PC-3 (cell line): Measurements from ENCODE around the gene GPR15. TPM values are rescaled to one million over a fixed set of nuclear protein-coding genes. Genes with fewer than 3 reads are reported as not detected.

Experiments used
- ATAC-seq: fragments of 200-7000 bp; cut with Tn5 transposase; 2 replicates; pipeline ENCODE4 v1.9.1; 2020; ENCODE audit warnings: mild to moderate bottlenecking, moderate library complexity
- BruUV-seq: library from RNA; stranded (reverse); fragments of 400-500 nt; replicated peaks from 2 replicates; lab custom pipeline; 2021; lab: Mats Ljungman, UMichigan
- CTCF ChIA-PET: fragments of 300-600 bp; sonication (Branson Sonifier 250); formaldehyde crosslinking; loops from one replicate; lab custom pipeline; 2022; ENCODE audit warnings: antibody characterized with exemption; lab: Charles Lee
- POLR2A ChIA-PET: fragments of 300-600 bp; sonication (Branson Sonifier 250); formaldehyde crosslinking; loops from one replicate; lab custom pipeline; 2022; ENCODE audit warnings: antibody characterized with exemption; ENCODE audit not compliant: unreplicated experiment; lab: Charles Lee
- DNase-seq: peaks from one replicate; pipeline ENCODE4 v3.0.0-alpha.2; 2015
- H2AFZ ChIP-seq: fragments of 300-600 bp; sonication (generic); 2 replicates; pipeline ENCODE4 v1.6.0; 2016; ENCODE audit warnings: antibody characterized with exemption, low read length
- H3F3A ChIP-seq: fragments of 300-600 bp; sonication (generic); one replicate; pipeline ENCODE4 v1.6.0; 2017; ENCODE audit warnings: antibody characterized with exemption, low read length, control low read depth, mild to moderate bottlenecking; ENCODE audit not compliant: unreplicated experiment
- H3K27ac ChIP-seq: fragments of 300-600 bp; sonication (generic); 2 replicates; pipeline ENCODE4 v1.5.1; 2016; ENCODE audit warnings: mild to moderate bottlenecking, low read length
- H3K27me3 ChIP-seq: fragments of 300-600 bp; sonication (generic); 2 replicates; pipeline ENCODE4 v1.6.1; 2016; ENCODE audit warnings: low read length, mixed read lengths
- H3K36me3 ChIP-seq: fragments of 300-600 bp; sonication (generic); 2 replicates; pipeline ENCODE4 v1.6.1; 2016; ENCODE audit warnings: low read depth, mixed run types, low read length, mixed read lengths
- H3K4me1 ChIP-seq: fragments of 300-600 bp; sonication (generic); 2 replicates; pipeline ENCODE4 v1.5.1; 2016; ENCODE audit warnings: low read length; ENCODE audit not compliant: insufficient read depth
- H3K4me2 ChIP-seq: fragments of 300-600 bp; sonication (generic); 2 replicates; pipeline ENCODE4 v1.6.0; 2016; ENCODE audit warnings: low read length
- H3K4me3 ChIP-seq: fragments of 300-600 bp; sonication (generic); 2 replicates; pipeline ENCODE4 v1.5.1; 2016; ENCODE audit warnings: mild to moderate bottlenecking, low read length, mixed read lengths
- H3K79me2 ChIP-seq: fragments of 300-600 bp; sonication (generic); 2 replicates; pipeline ENCODE4 v1.6.1; 2017; ENCODE audit warnings: low read length, mixed read lengths
- H3K9ac ChIP-seq: fragments of 300-600 bp; sonication (generic); 2 replicates; pipeline ENCODE4 v1.6.0; 2016; ENCODE audit warnings: mild to moderate bottlenecking, low read length
- H3K9me2 ChIP-seq: fragments of 300-600 bp; sonication (generic); replicated peaks from 2 replicates; pipeline ENCODE4 v1.6.1; 2016; ENCODE audit warnings: mixed run types, low read length, mixed read lengths
- H3K9me3 ChIP-seq: fragments of 300-600 bp; sonication (generic); 2 replicates; pipeline ENCODE4 v1.6.1; 2016; ENCODE audit warnings: low read length, mixed read lengths
- H4K20me1 ChIP-seq: fragments of 300-600 bp; sonication (generic); 2 replicates; pipeline ENCODE4 v1.6.1; 2016; ENCODE audit warnings: low read length, mixed read lengths
- CTCF ChIP-seq: fragments of 300-600 bp; sonication (generic); conservative IDR thresholded peaks from 2 replicates; pipeline ENCODE4 v1.5.1; 2017; ENCODE audit warnings: antibody characterized with exemption, low read depth, mild to moderate bottlenecking, low read length
- EZH2 ChIP-seq: fragments of 300-600 bp; sonication (generic); IDR thresholded peaks from one replicate; pipeline ENCODE4 v1.6.1; 2017; ENCODE audit warnings: antibody characterized with exemption, mild to moderate bottlenecking, low read length; ENCODE audit not compliant: unreplicated experiment
- EZH2phosphoT487 ChIP-seq: fragments of 300-600 bp; sonication (generic); IDR thresholded peaks from 2 replicates; pipeline ENCODE4 v1.6.1; 2018; ENCODE audit warnings: mild to moderate bottlenecking, antibody characterized with exemption, low read length, borderline replicate concordance
- intact Hi-C: fragments of 100-400 bp; cut with micrococcal nuclease; formaldehyde crosslinking; loops from 2 replicates; pipeline ENCODE4 v1.9.0; 2023
- total RNA-seq: library from RNA; depleted of rRNA; stranded (reverse); fragments of >200 nt; gene quantifications from 2 replicates; pipeline ENCODE4 v1.2.3, GENCODE V29; 2014

GPR15 gene
- total RNA-seq, 1 experiment from 2014 or later = not detected

DNA sequence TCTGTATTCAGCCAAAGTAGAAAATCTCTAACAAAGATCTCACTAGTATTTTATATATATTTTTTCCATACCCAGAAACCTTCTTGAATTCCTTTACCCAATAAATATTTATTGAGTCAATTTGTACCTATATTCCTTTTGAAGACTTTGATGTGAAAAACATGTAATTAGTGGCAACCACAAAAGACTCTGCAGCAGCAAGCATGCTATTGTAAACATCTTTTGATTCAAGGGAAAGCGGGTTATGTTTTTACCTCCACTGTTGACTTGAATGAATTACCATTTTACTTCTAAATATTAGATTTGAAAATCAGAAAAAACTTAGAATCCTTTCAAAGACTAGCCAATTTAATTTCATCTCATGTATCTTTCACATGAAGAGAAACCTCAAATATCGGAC, 2.4 kb downstream of the GPR15 start:
- TF ChIP-seq CTCF (no peak), EZH2phosphoT487 (no peak), EZH2 (no peak)
- POLR2A ChIA-PET = no interaction called here
- H3K36me3 ChIP-seq = no peaks in the 10 kb centered on the region
- BruUV-seq = no TSS peak
- H3K4me2 ChIP-seq = no peak overlapping the region
- intact Hi-C loops = no loop called here
- H3K9me2 ChIP-seq = no peaks in the 10 kb centered on the region
- ATAC-seq (no peak), DNase-seq (no peak)
- peaks cover 8% of the 10 kb centered on the region for H3K4me1 ChIP-seq
- CTCF ChIA-PET = no interaction called here
- H3K79me2 ChIP-seq = no peaks in the 10 kb centered on the region
- no peaks in the 10 kb centered on the region for H3K9me3 ChIP-seq
- no peak overlapping the region for H2AFZ ChIP-seq
- no peak overlapping the region for H3K4me3 ChIP-seq
- no peaks in the 10 kb centered on the region for H3F3A ChIP-seq
- H3K27me3 ChIP-seq = no peaks in the 10 kb centered on the region; the same call in 1 of the 2 replicates
- H3K9ac ChIP-seq = no peak overlapping the region
- no peaks in the 10 kb centered on the region for H4K20me1 ChIP-seq
- no peak overlapping the region for H3K27ac ChIP-seq

GRCh38 chr3:98534734-98535133, 3.0 kb downstream of the GPR15 start:
- H3K4me2 ChIP-seq = no peak overlapping the region
- no peak overlapping the region for H3K4me3 ChIP-seq
- peaks cover 8% of the 10 kb centered on the region for H3K4me1 ChIP-seq
- ChIA-PET POLR2A (no interaction called here), CTCF (no interaction called here)
- no peaks in the 10 kb centered on the region for H3K79me2 ChIP-seq
- H3F3A ChIP-seq = no peaks in the 10 kb centered on the region
- no peaks in the 10 kb centered on the region for H4K20me1 ChIP-seq
- H3K9me2 ChIP-seq = no peaks in the 10 kb centered on the region
- H3K36me3 ChIP-seq = no peaks in the 10 kb centered on the region
- DNase-seq = no peak
- H3K27me3 ChIP-seq = no peaks in the 10 kb centered on the region; the same call in 1 of the 2 replicates
- intact Hi-C loops = no loop called here
- no peak for TF ChIP-seq CTCF
- TF ChIP-seq EZH2 = no peak
- TF ChIP-seq EZH2phosphoT487 = no peak
- H3K9me3 ChIP-seq = no peaks in the 10 kb centered on the region
- BruUV-seq = no TSS peak
- no peak for ATAC-seq
- no peak overlapping the region for H2AFZ ChIP-seq
- no peak overlapping the region for H3K27ac ChIP-seq
- H3K9ac ChIP-seq = no peak overlapping the region

- Histone ChIP-seq H3F3A (no peaks in the 10 kb centered on the region), H3K27me3 (no peaks in the 10 kb centered on the region; the same call in 1 of the 2 replicates), H3K27ac (0 out of 2 replicates have a peak overlapping the region, but pooled peaks have one; percentile 3), H2AFZ (0 out of 2 replicates have a peak overlapping the region, but pooled peaks have one; percentile 15), H3K4me3 (no peak overlapping the region), H3K4me1 (peaks cover 8% of the 10 kb centered on the region), H3K4me2 (no peak overlapping the region), H3K9ac (no peak overlapping the region), H3K9me3 (no peaks in the 10 kb centered on the region), H3K79me2 (no peaks in the 10 kb centered on the region), H3K9me2 (no peaks in the 10 kb centered on the region), H3K36me3 (no peaks in the 10 kb centered on the region), H4K20me1 (no peaks in the 10 kb centered on the region)
- ATAC-seq (no peak), DNase-seq (peak; percentile 39)
- BruUV-seq = no TSS peak
- TF ChIP-seq CTCF (no peak), EZH2phosphoT487 (no peak), EZH2 (no peak)
- ChIA-PET POLR2A (no interaction called here), CTCF (no interaction called here)
- intact Hi-C loops = no loop called here
Measured at GRCh38 chr3:98536456-98537017, 4.8 kb downstream of the GPR15 start.
